Stimulated activated CD8-positive, alpha-beta memory T cell treated with anti-CD3 and anti-CD28 coated beads, Interleukin-7, amount 100 ng/mL, for 48 hours (primary cell): ENCODE results near the gene PRKAR2B.

ENCODE experiments used
- DNase-seq, 2 donors: peaks; one replicate each; pipeline ENCODE4 v3.0.0-alpha.2; 2020; ENCODE audit warnings: low read depth in 1 of 2; ENCODE audit errors: extremely low read depth in 1 of 2

PRKAR2B gene

GRCh38 chr7:107173191-107173590 lies 128.7 kb downstream of the PRKAR2B start:
- DNase-seq: no peak

- no peak for DNase-seq
These were observed 129.3 kb downstream of the PRKAR2B start for GRCh38 chr7:107173691-107174406.

DNA sequence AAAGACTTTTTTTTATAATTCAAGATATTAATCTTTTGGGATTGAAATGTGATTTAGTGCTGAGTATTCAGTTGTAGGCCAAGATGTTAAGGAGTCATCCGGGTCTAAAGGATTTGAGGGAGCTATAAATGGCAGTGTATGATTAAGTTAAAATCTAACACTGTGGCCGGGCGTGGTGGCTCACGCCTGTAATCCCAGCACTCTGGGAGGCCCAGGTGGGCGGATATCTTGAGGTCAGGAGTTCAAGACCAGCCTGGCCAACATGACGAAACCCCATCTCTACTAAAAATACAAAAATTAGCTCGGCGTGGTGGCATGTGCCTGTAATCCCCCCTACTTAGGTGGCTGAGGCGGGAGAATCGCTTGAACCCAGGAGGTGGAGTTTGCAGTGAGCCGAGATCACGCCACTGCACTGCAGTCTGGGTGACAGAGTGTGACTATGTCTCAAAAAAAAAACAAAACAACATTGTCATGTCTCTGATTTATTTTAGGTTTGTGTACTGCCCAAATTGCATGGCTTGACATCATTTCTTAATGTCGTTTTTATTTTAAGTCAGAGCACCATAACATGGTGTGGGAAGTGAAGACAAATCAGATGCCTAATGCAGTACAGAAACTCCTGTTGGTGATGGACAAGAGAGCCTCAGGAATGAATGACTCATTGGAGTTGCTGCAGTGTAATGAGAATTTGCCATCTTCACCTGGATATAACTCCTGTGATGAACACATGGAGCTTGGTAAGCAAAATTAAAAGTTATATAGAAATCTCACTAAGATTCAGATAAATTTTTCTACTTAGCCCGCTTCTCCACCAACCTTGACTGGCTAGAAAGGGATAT lies 135.0 kb downstream of the PRKAR2B start:
- no peak for DNase-seq

DNA sequence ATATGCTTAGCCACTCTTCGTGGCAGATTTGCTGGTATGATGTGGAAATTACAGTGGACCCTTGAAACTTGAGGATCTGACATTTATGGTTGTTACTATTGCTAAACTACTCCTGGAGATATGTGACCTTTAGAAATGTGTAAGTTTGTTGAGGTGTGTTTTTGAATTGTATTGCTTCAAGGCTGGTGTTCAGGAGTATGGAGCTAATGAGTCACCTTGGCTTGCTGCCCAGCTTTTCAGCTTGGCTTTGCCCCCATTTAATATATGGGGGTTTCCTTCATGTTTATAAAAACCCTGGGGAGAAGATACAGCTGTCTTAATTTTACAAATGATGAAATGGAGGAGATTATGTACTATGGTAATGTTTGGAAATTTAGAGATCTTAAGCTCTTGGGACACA lies 135.9 kb downstream of the PRKAR2B start:
- peak; percentile 33 to 51 for DNase-seq

GRCh38 chr7:107181172-107181571 lies 136.7 kb downstream of the PRKAR2B start:
- DNase-seq: no peak

- DNase-seq: no peak
These were observed 141.2 kb downstream of the PRKAR2B start for GRCh38 chr7:107185716-107186115.

DNA sequence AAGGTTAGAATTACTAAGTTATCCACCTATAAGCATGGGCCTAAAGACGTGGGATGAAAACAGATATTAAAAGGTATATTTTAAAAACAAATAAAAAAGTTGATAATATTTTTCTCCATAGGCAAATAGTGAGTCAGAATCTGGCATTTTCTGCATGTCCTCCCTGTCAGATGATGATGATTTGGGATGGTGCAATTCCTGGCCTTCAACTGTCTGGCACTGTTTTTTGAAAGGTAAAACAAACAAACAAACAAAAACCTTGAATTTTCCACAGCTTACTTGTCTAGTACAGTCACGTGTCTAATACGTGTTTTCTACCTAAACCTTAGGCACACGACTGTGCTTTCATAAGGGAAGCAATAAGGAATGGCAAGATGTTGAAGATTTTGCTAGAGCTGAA lies 141.7 kb downstream of the PRKAR2B start:
- no peak for DNase-seq

DNA sequence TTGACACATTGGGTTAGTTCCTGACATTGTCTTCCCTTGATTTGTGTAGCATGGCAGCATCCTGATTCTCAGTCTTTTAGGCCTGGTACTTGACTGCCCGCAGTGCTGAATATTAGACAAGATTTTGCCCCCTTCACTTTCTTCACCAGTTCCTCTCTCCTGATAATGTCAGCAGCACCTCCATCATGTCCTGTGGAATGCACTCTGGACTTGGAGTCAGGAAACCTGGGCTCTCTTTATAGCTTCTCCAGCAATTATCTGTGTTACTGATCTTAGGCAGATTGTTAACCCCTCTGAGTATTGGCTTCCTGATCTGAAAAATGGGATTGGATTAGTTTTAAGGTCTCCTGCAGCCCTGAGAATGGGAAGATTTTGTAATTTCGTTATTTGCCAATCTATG lies 143.3 kb downstream of the PRKAR2B start:
- no peak for DNase-seq

- DNase-seq: no peak
These were observed 145.6 kb downstream of the PRKAR2B start for GRCh38 chr7:107190090-107190489.

- no peak for DNase-seq
These were observed 149.5 kb downstream of the PRKAR2B start for GRCh38 chr7:107194052-107194451.

DNA sequence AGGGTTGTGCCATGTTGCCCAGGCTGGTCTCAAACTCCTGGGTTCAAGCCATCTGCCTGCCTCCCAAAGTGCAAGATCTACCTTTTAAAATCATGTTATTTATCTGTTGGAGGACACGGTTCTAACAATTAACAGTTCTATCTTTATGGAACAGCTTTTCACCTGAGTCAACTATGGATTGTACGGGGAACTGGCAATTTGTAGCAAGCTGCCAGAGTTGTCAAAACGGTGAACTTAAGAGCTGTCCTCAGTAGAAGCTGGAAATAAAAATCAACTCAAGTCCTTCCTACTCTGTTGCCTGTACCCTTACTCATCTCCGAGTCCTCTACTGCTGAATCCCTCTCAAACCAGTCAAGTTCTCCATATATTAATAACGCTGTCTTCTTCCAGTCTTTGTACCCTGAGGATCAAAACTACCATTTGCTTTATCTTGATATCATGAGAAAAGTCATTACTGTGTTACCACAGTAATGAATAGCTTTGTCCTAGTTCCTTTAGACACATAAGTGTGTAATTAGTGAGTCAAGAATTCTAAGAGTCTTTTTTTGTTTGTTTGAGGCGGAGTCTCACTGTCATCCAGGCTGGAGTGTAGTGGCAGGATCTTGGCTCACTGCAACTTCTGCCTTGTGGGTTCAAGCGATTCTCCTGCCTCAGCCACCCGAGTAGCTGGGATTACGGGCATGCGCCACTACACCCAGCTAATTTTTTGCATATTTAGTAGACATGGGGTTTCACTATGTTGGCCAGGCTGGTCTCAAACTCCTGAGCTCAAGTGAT lies 152.5 kb downstream of the PRKAR2B start:
- no peak for DNase-seq

GRCh38 chr7:107201795-107202450 lies 157.4 kb downstream of the PRKAR2B start:
- DNase-seq: no peak

DNA sequence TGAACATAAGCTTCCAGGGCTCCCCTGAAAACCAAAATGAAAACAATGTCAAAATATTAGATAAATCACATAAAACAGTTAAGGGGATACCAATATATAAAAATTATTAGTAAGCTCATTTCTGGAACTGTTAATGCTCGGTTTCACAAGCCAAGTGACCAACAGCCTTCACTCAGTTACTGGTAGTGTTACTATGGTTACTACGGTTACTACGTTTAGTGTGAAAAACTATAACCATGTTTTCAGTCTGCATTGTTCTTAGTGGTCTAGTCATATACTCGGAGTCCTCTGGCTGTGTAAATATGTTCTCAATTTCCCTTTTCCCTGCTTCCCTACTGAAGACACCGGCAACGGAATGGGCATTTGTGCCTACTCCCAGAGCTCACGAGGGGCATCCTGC lies 159.1 kb downstream of the PRKAR2B start:
- no peak for DNase-seq

DNA sequence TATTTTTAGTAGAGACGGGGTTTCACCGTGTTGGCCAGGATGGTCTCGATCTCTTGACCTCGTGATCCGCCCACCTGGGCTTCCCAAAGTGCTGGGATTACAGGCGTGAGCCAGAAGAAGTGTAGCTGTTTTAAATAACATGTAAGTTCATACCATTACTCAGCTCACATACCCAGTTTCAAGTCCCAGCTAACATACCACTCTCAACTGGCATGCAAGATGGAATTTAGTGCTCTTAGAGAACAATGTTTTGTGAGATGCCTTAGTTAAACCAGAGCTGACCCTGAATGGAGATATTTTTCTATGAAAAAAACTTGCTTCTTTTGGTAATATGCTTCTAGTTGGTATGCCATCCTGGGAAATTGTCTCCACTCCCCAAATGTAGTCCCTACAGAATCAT lies 161.6 kb downstream of the PRKAR2B start:
- DNase-seq: no peak

DNA sequence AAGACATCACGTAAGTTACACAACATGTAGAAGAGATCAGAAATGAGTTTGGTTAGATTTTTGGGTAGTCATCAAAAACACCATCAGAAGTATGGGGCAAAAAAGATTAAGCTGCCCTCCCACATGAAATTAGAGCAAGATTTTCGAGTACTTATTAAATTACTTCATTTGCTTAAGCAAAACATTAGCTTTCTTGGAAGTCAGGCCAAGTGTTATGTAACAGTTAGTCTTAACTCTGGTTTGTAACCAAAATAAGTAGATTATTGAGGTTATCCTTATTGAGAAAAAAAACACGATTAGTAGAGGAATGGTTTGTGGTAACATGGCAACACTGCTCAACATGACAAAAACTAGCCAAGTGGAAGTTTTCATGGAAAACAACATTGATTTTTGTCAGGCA lies 162.2 kb downstream of the PRKAR2B start:
- no peak for DNase-seq

DNA sequence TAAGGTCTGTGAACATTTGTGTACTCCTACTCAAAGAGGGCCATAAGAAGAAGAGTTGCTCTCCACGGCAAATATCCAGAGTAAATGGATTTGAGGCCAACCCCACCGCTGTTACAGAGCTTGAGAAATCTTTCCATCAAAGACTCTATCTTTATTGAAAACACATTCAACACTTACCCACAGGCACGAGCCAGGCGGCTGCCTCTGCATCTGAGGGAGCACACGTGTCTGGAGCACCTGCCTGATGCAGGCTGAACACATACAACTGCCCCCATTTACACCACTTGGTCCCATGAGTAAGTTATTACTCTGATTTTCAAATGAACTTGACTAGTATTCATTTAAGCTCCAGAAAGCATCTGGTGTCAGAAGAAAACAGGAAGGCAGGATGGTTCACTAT lies 163.0 kb downstream of the PRKAR2B start:
- no peak for DNase-seq

DNA sequence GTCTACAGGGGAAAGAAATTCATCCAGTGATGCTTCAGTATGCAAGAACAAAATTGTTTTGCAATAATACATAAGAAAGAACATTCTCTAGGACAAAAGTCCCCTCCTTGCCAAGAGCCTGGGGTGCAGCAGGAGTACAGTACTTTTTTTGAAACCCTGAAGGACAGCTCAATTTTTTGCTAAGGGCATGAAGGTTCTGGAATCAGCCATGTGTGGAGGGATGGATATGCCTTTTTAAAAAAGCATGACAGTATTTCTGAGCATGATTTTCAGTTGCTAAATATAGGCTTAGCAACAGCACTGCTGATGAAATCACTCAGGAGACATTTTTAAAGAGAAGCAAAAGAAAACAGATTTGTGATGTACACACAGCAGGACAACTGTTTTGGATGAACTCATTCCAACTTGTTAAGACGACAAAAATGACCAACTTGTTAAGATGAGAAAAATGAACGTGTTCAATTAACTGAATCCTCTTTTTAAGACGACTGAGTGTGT lies 163.6 kb downstream of the PRKAR2B start:
- DNase-seq: no peak

DNA sequence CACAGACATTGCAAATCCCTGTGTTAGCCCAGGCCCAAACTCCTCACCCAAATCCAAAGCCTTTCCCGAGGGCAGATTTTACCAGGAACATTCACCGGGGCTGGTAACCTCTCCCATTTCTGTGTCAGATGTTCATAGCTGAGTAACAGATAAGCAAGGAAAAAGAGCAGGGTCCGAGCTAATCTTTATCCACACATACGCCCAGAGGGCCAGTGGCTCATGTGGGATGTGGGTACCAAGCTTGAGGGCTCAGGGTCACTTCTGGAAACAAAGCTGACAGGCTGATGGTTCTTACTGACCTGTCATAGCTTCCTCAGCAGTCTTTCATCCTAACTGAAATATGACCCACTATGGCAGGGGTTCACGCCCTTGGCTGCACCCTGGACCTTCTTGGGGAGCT lies 164.1 kb downstream of the PRKAR2B start:
- no peak for DNase-seq

DNA sequence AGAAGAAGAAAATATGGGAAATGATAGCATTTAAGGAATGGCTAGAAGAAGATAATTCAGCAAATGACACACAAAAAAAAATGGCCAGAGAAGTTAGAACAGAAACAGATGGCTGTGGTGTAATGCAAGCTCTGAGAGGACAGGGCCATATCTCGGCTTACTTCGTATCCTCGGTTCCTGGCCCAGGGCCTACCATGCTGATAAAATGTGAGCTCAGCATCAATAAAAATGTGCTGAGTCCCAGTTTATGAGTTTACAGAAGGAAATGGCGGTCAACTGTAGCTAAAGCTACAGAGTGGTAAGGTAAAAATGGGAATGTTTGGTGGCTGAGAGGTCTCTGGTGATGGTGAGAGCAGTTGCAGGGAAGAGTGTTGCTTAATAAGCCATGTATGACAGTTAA lies 165.1 kb downstream of the PRKAR2B start:
- no peak for DNase-seq

DNA sequence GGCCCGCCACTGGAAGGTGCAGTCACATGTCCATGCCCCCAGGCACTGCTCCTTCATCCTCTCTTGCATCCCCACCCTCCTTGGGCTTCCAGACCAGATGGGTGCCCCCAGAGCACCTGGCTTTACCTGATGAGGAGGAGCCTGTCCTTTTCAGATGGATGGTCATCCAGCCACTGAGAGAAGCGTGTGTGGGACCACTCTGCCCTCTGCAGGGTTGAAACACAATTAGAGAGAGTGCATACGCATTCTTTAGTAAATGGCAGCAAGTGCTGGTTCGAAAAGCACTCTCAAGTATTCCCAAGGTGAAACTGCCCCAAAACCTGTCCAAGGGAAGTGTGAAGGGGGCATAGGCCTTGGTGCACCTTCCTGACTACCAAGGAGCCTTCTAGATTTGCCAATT lies 165.9 kb downstream of the PRKAR2B start:
- DNase-seq: no peak
